GM12891 (cell line): ENCODE results near the gene C17orf100.

Source experiments
- PAX5 ChIP-seq: IDR thresholded peaks from 2 replicates; pipeline ENCODE4 v1.6.1; 2011; ENCODE audit warnings: low read length, moderate library complexity, mild to moderate bottlenecking; ENCODE audit not compliant: insufficient read depth, severe bottlenecking
- POLR2A ChIP-seq: IDR thresholded peaks from 2 replicates; pipeline ENCODE4 v1.6.1; 2011; ENCODE audit warnings: low read depth, low read length, control low read depth
- POLR2AphosphoS5 ChIP-seq: IDR thresholded peaks from 2 replicates; pipeline ENCODE4 v1.6.1; 2011; ENCODE audit warnings: low read depth, low read length, control low read depth
- POU2F2 ChIP-seq: IDR thresholded peaks from 2 replicates; pipeline ENCODE4 v1.6.1; 2011; ENCODE audit warnings: low read depth, mild to moderate bottlenecking, control low read depth, low read length, moderate library complexity
- SPI1 ChIP-seq: IDR thresholded peaks from 2 replicates; pipeline ENCODE4 v1.6.1; 2011; ENCODE audit warnings: low read depth, low read length, control low read depth
- TAF1 ChIP-seq: IDR thresholded peaks from 2 replicates; pipeline ENCODE4 v1.6.1; 2011; ENCODE audit warnings: low read depth, low read length, control low read depth

GRCh38 chr17:6639586-6640535 lies 11.7 kb upstream of the C17orf100 start:
- no peak for TF ChIP-seq TAF1
- TF ChIP-seq POLR2A, result no peak
- no peak for TF ChIP-seq POLR2AphosphoS5
- no peak for TF ChIP-seq SPI1
- no peak for TF ChIP-seq POU2F2
- no peak for TF ChIP-seq PAX5
